Subcutaneous adipose tissue (tissue), 4 donors: ENCODE results near the gene ADAM12. TPM values are rescaled to one million over a fixed set of nuclear protein-coding genes. Genes with fewer than 3 reads are reported as not detected.

Source experiments
- CTCF ChIP-seq: fragments of 450-650 bp; IDR thresholded peaks from one replicate; pipeline ENCODE4 v1.5.1; 2016; ENCODE audit warnings: low read depth, mild to moderate bottlenecking, control low read depth, antibody characterized with exemption, moderate library complexity
- total RNA-seq, 4 donors: library from RNA; depleted of rRNA; stranded (reverse); fragments of >200 nt; gene quantifications; one replicate each; pipeline ENCODE4 v1.1.0, GENCODE V29; 2016

Gene ADAM12
- total RNA-seq, 4 donors from 2014 or later: 11.5 to 20.4 (median 14.5) TPM

GRCh38 chr10:126226988-126227761, 161.1 kb downstream of the ADAM12 start:
- no peak for TF ChIP-seq CTCF

- no peak for TF ChIP-seq CTCF
These were observed 162.1 kb downstream of the ADAM12 start for GRCh38 chr10:126226205-126226604.

- TF ChIP-seq CTCF: no peak
These were observed 162.6 kb downstream of the ADAM12 start for GRCh38 chr10:126225672-126226008.

DNA sequence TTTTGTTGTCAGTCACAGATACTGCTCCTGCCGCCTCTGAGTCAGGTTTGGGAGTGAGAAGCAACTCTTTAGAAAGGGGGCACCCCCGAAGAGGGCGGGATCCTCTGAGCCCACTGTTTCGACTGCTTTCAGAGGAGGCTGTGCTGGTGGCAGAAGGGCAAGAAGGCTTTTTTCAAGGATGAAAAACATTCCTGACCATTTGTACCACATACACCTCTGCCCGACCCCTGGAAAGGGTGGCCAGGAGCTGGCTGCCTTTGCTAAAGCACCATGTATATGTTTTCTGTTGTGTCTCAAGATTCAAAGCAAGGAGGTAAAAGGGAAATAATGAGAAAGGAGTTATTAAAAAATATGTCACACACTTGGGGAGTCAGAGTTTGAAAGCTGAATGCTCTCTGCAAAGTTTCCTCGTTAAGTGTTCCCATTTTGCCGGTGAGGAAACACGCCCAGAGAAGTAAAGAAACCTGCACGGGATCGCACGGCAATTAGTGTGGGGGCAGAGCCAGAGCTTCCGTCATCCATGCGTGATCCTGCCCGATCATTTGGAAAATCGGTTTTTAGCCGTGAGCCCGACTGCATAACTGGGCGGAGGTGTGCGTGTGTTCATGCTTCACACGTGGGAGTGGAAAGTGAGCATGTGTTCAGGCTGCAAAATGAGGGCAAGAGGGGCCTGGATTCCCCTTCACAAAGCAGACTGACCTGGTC, 163.2 kb downstream of the ADAM12 start:
- no peak for TF ChIP-seq CTCF

GRCh38 chr10:126223512-126224067, 164.7 kb downstream of the ADAM12 start:
- TF ChIP-seq CTCF: no peak

DNA sequence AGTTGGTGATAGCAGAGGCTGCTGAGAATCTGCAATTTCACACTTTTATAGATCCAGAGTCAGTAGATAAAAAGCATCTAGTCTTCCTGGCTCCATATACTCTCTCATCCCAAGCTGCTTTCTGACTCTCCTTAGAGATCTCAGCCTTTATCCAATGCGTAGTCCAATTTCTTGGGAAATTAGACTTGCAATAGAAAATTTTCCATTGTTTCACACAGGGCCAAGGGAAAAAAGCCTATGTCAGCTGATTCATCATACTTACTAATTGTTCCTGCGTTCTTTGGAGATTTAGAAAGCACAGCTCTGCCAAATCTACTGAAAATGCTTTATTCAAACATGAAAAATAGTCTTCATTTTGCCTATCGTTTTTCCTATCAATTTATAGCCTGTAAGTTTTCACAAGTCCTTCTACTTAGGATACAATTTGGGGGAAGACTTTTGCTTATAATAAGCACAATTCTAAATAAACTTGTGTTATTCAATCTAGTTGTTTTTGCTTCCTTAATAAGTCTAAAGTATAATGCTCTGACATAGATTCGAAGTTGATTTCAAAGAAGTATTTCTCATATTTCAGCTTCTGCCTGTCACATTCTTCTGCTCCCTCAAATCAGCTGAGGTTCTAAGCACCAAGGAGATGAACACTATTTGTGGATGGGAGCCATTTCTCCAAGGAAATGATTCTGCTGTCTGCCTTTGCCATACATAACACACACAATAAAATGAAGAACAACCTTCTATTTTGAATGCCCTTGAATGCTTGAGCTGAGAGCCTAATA, 165.4 kb downstream of the ADAM12 start:
- no peak for TF ChIP-seq CTCF

DNA sequence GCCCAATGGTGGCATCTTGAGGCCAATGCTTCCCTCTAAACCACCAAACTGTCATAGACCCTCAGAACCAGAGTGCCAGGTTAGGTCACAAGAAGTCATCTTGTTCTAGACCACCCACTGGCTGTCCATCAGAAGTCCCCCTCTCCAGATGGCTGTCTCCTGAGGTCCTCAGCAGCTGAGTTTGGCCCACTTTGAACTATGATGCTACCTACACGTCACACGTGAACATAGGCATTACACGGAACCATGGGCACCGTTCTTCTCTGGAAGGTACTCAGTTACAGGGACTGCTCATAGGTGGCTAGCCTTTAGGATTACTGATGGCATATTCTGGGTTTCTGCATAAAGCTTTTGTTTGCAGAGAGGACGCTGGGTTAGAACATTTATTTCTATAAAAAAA, 166.4 kb downstream of the ADAM12 start:
- TF ChIP-seq CTCF: no peak
